ENCODE measurements around the gene CD44. TPM values are rescaled to one million over a fixed set of nuclear protein-coding genes. Genes with fewer than 3 reads are reported as not detected.

Gene CD44
- polyA plus RNA-seq, 1 donor from 2014 or later = 0.77 TPM

DNA sequence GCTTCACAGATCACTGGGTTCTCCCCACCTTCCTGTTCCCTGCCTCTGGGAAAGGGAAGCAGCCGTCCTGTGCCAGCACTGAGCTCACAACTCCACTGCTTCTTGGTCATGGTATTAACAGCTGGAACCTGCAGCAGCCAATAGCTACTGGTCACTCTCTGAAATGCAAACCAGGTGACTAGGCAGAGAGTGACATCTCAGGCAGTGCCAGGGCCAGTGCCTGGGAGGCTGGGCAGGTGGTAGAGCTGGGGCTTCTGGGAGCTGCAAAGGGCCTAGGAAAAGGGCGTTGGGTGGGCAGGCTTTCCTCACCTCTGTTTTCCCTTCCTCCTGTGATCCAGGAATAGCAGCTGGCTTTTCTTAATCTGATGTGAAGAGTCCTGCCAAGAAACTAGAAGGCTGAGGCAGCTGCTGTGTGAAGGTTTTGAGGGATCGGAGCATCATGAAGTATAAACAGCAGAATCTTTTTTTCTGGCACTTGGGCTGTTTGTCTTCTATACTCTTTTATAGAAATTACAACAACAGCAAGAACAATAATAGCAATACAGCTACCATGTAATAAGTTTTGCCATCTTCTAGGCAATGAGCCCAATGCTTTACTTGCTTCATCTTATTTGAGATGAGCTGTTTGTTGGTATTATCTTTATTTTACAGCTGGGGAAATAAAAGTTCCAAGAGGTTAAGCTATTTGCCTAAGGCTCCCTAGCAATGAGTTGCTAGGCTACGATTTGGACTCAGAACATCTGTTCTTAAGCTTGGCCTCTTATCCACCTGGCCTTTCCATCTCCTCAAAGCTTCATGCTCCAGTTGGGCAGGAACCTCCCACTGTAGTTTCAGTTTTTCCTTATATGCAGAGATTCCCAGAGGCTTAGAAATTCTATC is 22.0 kb upstream of the CD44 start (continued):
- no peak for TF ChIP-seq RAD21 (conservative IDR thresholded peaks at IDR 0.05)
- no peak for TF ChIP-seq POLR2AphosphoS5 (IDR thresholded peaks at IDR 0.05)
- TF ChIP-seq EP300 (conservative IDR thresholded peaks at IDR 0.05; ENCODE audit: poor library complexity, severe bottlenecking) = no peak

GRCh38 chr11:35118906-35119305 is 20.1 kb upstream of the CD44 start:
- H3K9ac ChIP-seq (ENCODE audit: low read length) = no peak overlapping the region
- H3F3A ChIP-seq (ENCODE audit: insufficient read depth, low read length, poor library complexity, severe bottlenecking) = no peaks in the 10 kb centered on the region
- H3K27me3 ChIP-seq (ENCODE audit: insufficient read depth, low read depth, low read length) = no peaks in the 10 kb centered on the region
- TF ChIP-seq, protein P1, sequence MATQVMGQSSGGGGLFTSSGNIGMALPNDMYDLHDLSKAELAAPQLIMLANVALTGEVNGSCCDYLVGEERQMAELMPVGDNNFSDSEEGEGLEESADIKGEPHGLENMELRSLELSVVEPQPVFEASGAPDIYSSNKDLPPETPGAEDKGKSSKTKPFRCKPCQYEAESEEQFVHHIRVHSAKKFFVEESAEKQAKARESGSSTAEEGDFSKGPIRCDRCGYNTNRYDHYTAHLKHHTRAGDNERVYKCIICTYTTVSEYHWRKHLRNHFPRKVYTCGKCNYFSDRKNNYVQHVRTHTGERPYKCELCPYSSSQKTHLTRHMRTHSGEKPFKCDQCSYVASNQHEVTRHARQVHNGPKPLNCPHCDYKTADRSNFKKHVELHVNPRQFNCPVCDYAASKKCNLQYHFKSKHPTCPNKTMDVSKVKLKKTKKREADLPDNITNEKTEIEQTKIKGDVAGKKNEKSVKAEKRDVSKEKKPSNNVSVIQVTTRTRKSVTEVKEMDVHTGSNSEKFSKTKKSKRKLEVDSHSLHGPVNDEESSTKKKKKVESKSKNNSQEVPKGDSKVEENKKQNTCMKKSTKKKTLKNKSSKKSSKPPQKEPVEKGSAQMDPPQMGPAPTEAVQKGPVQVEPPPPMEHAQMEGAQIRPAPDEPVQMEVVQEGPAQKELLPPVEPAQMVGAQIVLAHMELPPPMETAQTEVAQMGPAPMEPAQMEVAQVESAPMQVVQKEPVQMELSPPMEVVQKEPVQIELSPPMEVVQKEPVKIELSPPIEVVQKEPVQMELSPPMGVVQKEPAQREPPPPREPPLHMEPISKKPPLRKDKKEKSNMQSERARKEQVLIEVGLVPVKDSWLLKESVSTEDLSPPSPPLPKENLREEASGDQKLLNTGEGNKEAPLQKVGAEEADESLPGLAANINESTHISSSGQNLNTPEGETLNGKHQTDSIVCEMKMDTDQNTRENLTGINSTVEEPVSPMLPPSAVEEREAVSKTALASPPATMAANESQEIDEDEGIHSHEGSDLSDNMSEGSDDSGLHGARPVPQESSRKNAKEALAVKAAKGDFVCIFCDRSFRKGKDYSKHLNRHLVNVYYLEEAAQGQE (IDR thresholded peaks at IDR 0.05; ENCODE audit: borderline replicate concordance) = no peak
- TF ChIP-seq POLR2AphosphoS5 (IDR thresholded peaks at IDR 0.05) (no peak), TAF1 (IDR thresholded peaks at IDR 0.05; ENCODE audit: low read depth) (no peak), EP300 (conservative IDR thresholded peaks at IDR 0.05; ENCODE audit: poor library complexity, severe bottlenecking) (no peak), SMC3 (conservative IDR thresholded peaks at IDR 0.05; ENCODE audit: poor library complexity) (no peak), RAD21 (conservative IDR thresholded peaks at IDR 0.05) (no peak), EZH2 (IDR thresholded peaks at IDR 0.05; ENCODE audit: borderline replicate concordance, insufficient read depth, low read length, poor library complexity, severe bottlenecking) (no peak), MXI1 (conservative IDR thresholded peaks at IDR 0.05; ENCODE audit: poor library complexity, severe bottlenecking) (no peak)
- TF ChIP-seq, protein P2, sequence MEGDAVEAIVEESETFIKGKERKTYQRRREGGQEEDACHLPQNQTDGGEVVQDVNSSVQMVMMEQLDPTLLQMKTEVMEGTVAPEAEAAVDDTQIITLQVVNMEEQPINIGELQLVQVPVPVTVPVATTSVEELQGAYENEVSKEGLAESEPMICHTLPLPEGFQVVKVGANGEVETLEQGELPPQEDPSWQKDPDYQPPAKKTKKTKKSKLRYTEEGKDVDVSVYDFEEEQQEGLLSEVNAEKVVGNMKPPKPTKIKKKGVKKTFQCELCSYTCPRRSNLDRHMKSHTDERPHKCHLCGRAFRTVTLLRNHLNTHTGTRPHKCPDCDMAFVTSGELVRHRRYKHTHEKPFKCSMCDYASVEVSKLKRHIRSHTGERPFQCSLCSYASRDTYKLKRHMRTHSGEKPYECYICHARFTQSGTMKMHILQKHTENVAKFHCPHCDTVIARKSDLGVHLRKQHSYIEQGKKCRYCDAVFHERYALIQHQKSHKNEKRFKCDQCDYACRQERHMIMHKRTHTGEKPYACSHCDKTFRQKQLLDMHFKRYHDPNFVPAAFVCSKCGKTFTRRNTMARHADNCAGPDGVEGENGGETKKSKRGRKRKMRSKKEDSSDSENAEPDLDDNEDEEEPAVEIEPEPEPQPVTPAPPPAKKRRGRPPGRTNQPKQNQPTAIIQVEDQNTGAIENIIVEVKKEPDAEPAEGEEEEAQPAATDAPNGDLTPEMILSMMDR (IDR thresholded peaks at IDR 0.05; ENCODE audit: poor library complexity, severe bottlenecking) = no peak
- no peak overlapping the region for H3K4me3 ChIP-seq (ENCODE audit: low read length)
- no peaks in the 10 kb centered on the region for H3K36me3 ChIP-seq (ENCODE audit: insufficient read depth, low read length)
- no peak overlapping the region for H3K4me2 ChIP-seq (ENCODE audit: low read length)
- no peaks in the 10 kb centered on the region for H3K79me2 ChIP-seq (replicated peaks; ENCODE audit: insufficient read depth, low read length)
- no peak overlapping the region for H3K27ac ChIP-seq (ENCODE audit: low read length)
- H2AFZ ChIP-seq (ENCODE audit: low read depth, low read length) = no peak overlapping the region
- no peaks in the 10 kb centered on the region for H3K9me3 ChIP-seq (ENCODE audit: low read length)
- H3K9me2 ChIP-seq (ENCODE audit: insufficient read depth, low read length) = no peaks in the 10 kb centered on the region
- no peaks in the 10 kb centered on the region for H4K20me1 ChIP-seq (ENCODE audit: insufficient read depth)

- H3F3A ChIP-seq (ENCODE audit: insufficient read depth, low read length, poor library complexity, severe bottlenecking) = no peaks in the 10 kb centered on the region
- H3K27me3 ChIP-seq (ENCODE audit: insufficient read depth, low read depth, low read length) = no peaks in the 10 kb centered on the region
- H3K36me3 ChIP-seq (ENCODE audit: insufficient read depth, low read length) = no peaks in the 10 kb centered on the region
- no peak overlapping the region for H3K4me3 ChIP-seq (ENCODE audit: low read length)
- no peak overlapping the region for H2AFZ ChIP-seq (ENCODE audit: low read depth, low read length)
- H3K9me2 ChIP-seq (ENCODE audit: insufficient read depth, low read length) = no peaks in the 10 kb centered on the region
- H4K20me1 ChIP-seq (ENCODE audit: insufficient read depth) = no peaks in the 10 kb centered on the region
- TF ChIP-seq EZH2 (IDR thresholded peaks at IDR 0.05; ENCODE audit: borderline replicate concordance, insufficient read depth, low read length, poor library complexity, severe bottlenecking) (no peak), SMC3 (conservative IDR thresholded peaks at IDR 0.05; ENCODE audit: poor library complexity) (no peak), RAD21 (conservative IDR thresholded peaks at IDR 0.05) (no peak), MXI1 (conservative IDR thresholded peaks at IDR 0.05; ENCODE audit: poor library complexity, severe bottlenecking) (no peak), POLR2AphosphoS5 (IDR thresholded peaks at IDR 0.05) (no peak), TAF1 (IDR thresholded peaks at IDR 0.05; ENCODE audit: low read depth) (no peak), EP300 (conservative IDR thresholded peaks at IDR 0.05; ENCODE audit: poor library complexity, severe bottlenecking) (no peak)
- TF ChIP-seq, protein P1 (IDR thresholded peaks at IDR 0.05; ENCODE audit: borderline replicate concordance) = no peak
- TF ChIP-seq, protein P2 (IDR thresholded peaks at IDR 0.05; ENCODE audit: poor library complexity, severe bottlenecking) = no peak
- no peak overlapping the region for H3K4me2 ChIP-seq (ENCODE audit: low read length)
- no peaks in the 10 kb centered on the region for H3K9me3 ChIP-seq (ENCODE audit: low read length)
- no peak overlapping the region for H3K9ac ChIP-seq (ENCODE audit: low read length)
- no peaks in the 10 kb centered on the region for H3K79me2 ChIP-seq (replicated peaks; ENCODE audit: insufficient read depth, low read length)
- H3K27ac ChIP-seq (ENCODE audit: low read length) = no peak overlapping the region
Observed at GRCh38 chr11:35121326-35121865, 17.6 kb upstream of the CD44 start.
